Testis (tissue), 2 donors: ENCODE results near the gene UBA7.

Experiments used
- CTCF ChIP-seq, 3 experiments: fragments of 450-650 bp in 2 of 3; fragments of 200-600 bp in 1 of 3; sonication (generic) in 1 of 3; IDR thresholded peaks; one replicate each; pipeline ENCODE4 v1.5.1; 2016 to 2019; ENCODE audit warnings: antibody characterized with exemption in 3 of 3, mild to moderate bottlenecking in 2 of 3, moderate library complexity in 1 of 3
- POLR2A ChIP-seq: fragments of 450-650 bp; IDR thresholded peaks from one replicate; pipeline ENCODE4 v1.6.1; 2017; ENCODE audit warnings: antibody characterized with exemption, mild to moderate bottlenecking, moderate library complexity

- TF ChIP-seq CTCF (IDR thresholded peaks at IDR 0.05) = no peak
- no peak for TF ChIP-seq POLR2A
Observed at GRCh38 chr3:49856181-49857005, 42.6 kb upstream of the UBA7 start, which contains the start of gene TRAIP.
